ENCODE results near the gene SYN1.
A peak's percentile ranks its signal among the peaks of the same experiment; 100 is the strongest.

SYN1 gene

DNA sequence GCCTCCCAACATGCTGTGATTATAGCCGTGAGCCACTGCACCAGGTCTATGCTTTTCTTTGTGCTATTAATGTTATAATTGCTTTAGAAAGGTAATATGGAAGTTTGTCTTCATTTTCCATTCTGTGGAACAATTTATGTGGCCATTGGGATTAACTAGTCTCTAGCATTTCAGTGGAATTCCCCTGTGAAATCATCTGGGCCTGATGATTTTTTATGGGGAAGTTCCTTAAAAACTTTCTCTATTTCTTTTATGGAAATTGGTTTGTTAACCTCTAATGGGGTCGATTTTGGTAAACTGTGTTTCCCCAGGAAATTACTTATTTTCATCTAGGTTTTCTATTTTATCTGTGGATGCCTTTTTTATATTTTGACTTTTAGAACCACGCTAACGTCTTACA is 26.1 kb downstream of the SYN1 start:
- DNase-seq, result no peak

GRCh38 chrX:47590984-47591383 is 28.7 kb downstream of the SYN1 start:
- DNase-seq, result no peak

GRCh38 chrX:47587906-47588735 is 31.5 kb downstream of the SYN1 start:
- DNase-seq, result no peak

GRCh38 chrX:47587091-47587891 is 32.4 kb downstream of the SYN1 start:
- no peak for DNase-seq

DNA sequence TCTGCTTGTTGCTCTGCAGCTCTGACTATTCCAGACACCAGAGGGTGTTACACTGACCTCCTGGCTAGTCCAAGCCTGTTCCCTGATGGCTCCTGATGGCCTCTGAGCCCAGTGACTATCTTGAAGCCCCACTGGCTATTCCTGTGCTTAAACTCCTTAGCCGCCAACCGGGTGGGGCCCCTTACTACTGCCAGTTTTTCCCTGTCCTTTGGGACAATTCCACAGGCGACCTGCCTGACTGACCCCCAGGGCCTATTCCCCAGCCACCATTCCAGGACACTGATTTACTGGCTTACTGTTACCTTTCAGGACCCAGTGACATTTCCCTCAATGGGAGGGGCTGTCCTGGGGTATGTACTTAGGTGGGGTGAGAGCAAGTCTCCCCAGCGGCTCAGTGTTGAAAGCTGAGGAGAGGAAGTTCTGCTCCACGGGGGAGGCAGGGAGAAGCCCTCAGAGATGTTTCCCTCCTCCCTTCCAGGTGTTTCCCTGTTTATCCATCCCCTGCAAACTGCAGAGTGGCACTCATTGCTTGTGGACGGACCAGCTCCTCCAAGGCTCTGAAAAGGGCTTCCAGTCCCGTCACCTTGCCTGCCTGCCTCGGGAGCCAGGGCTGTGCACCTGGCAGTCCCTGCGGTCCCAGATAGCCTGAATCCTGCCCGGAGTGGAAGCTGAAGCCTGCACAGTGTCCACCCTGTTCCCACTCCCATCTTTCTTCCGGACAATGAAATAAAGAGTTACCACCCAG is 33.4 kb downstream of the SYN1 start:
- DNase-seq, result no peak

GRCh38 chrX:47585273-47585672 is 34.4 kb downstream of the SYN1 start:
- no peak for DNase-seq

- DNase-seq, result no peak
Observed at GRCh38 chrX:47584714-47585113, 34.9 kb downstream of the SYN1 start.

- DNase-seq, result no peak
Observed at GRCh38 chrX:47583240-47583861, 36.3 kb downstream of the SYN1 start.

- DNase-seq, result peak; percentile 87
Observed at GRCh38 chrX:47581731-47582647, 37.7 kb downstream of the SYN1 start, which contains the start of gene TIMP1. TIMP1 (plus strand) TSS chrX:47582436; CDS start chrX:47583416, 980 bp downstream.

- peak; percentile 69 for DNase-seq
Observed at GRCh38 chrX:47579537-47579936, 40.1 kb downstream of the SYN1 start.

GRCh38 chrX:47578692-47579091 is 41.0 kb downstream of the SYN1 start:
- DNase-seq, result no peak

GRCh38 chrX:47577901-47578300 is 41.8 kb downstream of the SYN1 start:
- DNase-seq, result no peak

DNA sequence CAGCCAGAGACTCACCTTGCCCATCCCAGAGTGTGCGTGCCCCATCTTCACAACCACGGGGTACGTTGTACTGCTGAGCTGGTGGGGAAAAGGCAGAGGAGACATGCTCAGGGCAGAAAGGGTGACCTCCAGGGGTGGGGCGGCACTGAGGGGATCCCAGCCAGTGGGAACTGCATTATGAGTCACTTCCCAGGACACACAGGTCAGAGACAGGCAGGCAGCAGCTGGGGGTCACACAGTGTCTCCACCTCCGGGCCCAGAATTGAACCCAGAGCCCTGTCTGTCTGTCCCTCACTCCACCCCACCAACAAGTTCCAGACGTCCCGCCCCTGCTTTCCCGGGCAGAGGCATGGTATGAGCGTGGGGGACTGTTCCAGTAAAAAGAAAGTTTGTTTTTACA is 42.2 kb downstream of the SYN1 start:
- DNase-seq, result no peak

DNA sequence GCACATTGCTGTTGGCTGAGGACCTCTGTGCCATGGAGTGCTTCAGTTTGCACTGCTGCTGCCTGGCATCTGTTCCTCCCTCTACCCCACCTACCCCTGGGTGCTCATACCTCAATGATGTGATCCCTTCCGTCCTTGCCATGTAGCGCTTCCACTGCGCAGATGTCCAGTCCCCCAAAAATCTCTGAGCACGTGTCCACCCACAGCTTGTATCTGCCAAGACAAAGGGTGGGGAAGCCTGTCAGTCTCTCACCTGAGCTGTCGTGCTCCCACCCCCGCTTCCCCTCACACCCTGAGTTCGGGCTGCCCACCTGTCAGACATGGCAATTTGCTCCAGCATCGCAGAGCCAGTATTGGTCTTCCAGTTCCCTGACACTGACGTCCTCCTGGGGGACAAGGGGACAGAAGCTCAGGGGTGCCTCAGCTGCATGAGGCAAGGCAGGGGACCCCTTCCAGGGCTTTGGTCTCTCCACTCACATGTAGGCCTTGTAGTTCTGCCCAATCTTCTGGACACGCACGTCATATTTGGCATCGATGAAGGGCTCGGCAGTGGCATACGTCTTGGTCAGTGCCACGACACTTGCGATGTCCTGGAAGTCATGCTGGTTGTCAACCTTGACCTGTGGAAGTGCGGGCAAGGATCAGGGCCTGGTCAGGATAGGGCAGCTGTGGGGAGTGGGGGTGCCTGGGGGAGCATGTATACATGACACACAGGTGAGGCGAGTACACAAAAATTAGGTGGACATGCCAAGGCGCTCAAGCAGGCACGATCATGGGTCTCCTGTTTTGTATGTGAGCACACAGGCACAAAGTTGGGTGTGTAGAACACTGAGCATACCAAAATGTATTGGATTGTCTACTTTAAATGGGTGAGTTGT is 43.4 kb downstream of the SYN1 start:
- DNase-seq, result no peak

GRCh38 chrX:47574547-47575301 is 44.9 kb downstream of the SYN1 start:
- DNase-seq, result no peak

- no peak for DNase-seq
Observed at GRCh38 chrX:47574076-47574546, 45.5 kb downstream of the SYN1 start.

- DNase-seq, result no peak
Observed at GRCh38 chrX:47573341-47574075, 46.1 kb downstream of the SYN1 start.

DNA sequence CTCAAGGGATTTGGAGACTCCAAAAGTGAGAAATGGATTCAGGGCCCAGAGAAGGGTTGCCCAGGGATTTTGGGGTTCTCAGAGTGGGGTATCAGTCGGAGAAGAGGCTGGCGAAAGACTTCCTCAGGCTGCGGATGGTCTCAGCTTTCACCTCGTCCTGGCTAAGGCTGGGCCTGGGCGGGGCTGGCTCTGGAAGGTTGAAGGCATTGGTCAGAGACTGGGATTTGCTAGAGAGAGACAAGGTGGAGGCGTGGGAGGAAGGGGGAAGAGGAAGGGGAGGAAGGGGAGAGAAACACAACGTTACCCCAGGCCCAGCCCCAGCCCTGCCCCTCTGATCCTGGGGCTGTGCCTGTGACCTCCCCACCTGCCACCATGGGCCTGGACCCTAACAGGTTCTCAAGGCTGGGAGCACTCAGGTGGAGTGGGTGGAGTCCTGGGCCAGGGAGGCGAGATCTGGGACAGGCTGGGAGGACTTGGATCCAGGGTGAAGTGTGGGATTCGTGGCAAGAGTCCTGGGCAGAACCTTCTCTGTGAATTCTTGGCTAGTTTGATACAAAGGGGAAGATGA is 46.8 kb downstream of the SYN1 start:
- DNase-seq, result no peak

GRCh38 chrX:47571896-47572295 is 47.8 kb downstream of the SYN1 start:
- no peak for DNase-seq
